ENCODE measurements around the gene CRY2. TPM values are rescaled to one million over a fixed set of nuclear protein-coding genes. Genes with fewer than 3 reads are reported as not detected.

The CRY2 gene
- total RNA-seq, 1 experiment from 2014 or later, result 10.3 TPM

GRCh38 chr11:45926536-45927331 lies 79.5 kb downstream of the CRY2 start:
- no peak for DNase-seq
- peaks cover 18% of the 10 kb centered on the region; the same call in 1 of the 2 replicates for H3K27me3 ChIP-seq
- H3K4me1 ChIP-seq, result peaks cover 6% of the 10 kb centered on the region; the same call in 1 of the 2 replicates

GRCh38 chr11:45927332-45927683 lies 80.0 kb downstream of the CRY2 start:
- H3K9me3 ChIP-seq (replicated peaks), result no peaks in the 10 kb centered on the region
- no peak for DNase-seq
- H3K27me3 ChIP-seq, result peaks cover 18% of the 10 kb centered on the region; the same call in 1 of the 2 replicates
- no peaks in the 10 kb centered on the region for H3K36me3 ChIP-seq
- no peak overlapping the region for H3K27ac ChIP-seq
- peaks cover 6% of the 10 kb centered on the region; the same call in 1 of the 2 replicates for H3K4me1 ChIP-seq
- H3K4me3 ChIP-seq, result no peak overlapping the region

More at GRCh38 chr11:45926536-45927331, 79.5 kb downstream of the CRY2 start:
- Histone ChIP-seq H3K4me3 (no peak overlapping the region), H3K27ac (no peak overlapping the region), H3K9me3 (replicated peaks) (no peaks in the 10 kb centered on the region), H3K36me3 (no peaks in the 10 kb centered on the region)

GRCh38 chr11:45927684-45928413 lies 80.6 kb downstream of the CRY2 start:
- no peak for DNase-seq
- Histone ChIP-seq H3K9me3 (replicated peaks) (no peaks in the 10 kb centered on the region), H3K36me3 (no peaks in the 10 kb centered on the region)

GRCh38 chr11:45928535-45929215 lies 81.4 kb downstream of the CRY2 start:
- no peaks in the 10 kb centered on the region for H3K9me3 ChIP-seq (replicated peaks)
- H3K4me1 ChIP-seq, result peaks cover 6% of the 10 kb centered on the region; the same call in 1 of the 2 replicates

More at GRCh38 chr11:45927684-45928413, 80.6 kb downstream of the CRY2 start:
- peaks cover 18% of the 10 kb centered on the region; the same call in 1 of the 2 replicates for H3K27me3 ChIP-seq
- H3K27ac ChIP-seq, result no peak overlapping the region
- no peak overlapping the region for H3K4me3 ChIP-seq
- H3K4me1 ChIP-seq, result peaks cover 6% of the 10 kb centered on the region; the same call in 1 of the 2 replicates

GRCh38 chr11:45929486-45930030 lies 82.3 kb downstream of the CRY2 start:
- no peaks in the 10 kb centered on the region for H3K36me3 ChIP-seq
- no peaks in the 10 kb centered on the region for H3K9me3 ChIP-seq (replicated peaks)
- DNase-seq, result no peak

More at GRCh38 chr11:45928535-45929215, 81.4 kb downstream of the CRY2 start:
- peaks cover 14% of the 10 kb centered on the region; the same call in 1 of the 2 replicates for H3K27me3 ChIP-seq
- H3K4me3 ChIP-seq, result no peak overlapping the region
- H3K27ac ChIP-seq, result no peak overlapping the region
- no peaks in the 10 kb centered on the region for H3K36me3 ChIP-seq
- DNase-seq, result no peak

GRCh38 chr11:45930031-45930794 lies 82.9 kb downstream of the CRY2 start:
- no peak overlapping the region for H3K4me3 ChIP-seq
- DNase-seq, result peak; percentile 50 to 52

More at GRCh38 chr11:45929486-45930030, 82.3 kb downstream of the CRY2 start:
- no peak overlapping the region for H3K27ac ChIP-seq
- no peak overlapping the region for H3K4me3 ChIP-seq
- H3K4me1 ChIP-seq, result peaks cover 6% of the 10 kb centered on the region; the same call in 1 of the 2 replicates
- H3K27me3 ChIP-seq, result peaks cover 11% of the 10 kb centered on the region; the same call in 1 of the 2 replicates

GRCh38 chr11:45930951-45931570 lies 83.8 kb downstream of the CRY2 start:
- Histone ChIP-seq H3K4me1 (peaks cover 6% of the 10 kb centered on the region; the same call in 1 of the 2 replicates), H3K27ac (no peak overlapping the region), H3K36me3 (no peaks in the 10 kb centered on the region; the same call in 1 of the 2 replicates), H3K9me3 (replicated peaks) (no peaks in the 10 kb centered on the region), H3K4me3 (no peak overlapping the region), H3K27me3 (no peaks in the 10 kb centered on the region; the same call in 1 of the 2 replicates)
- DNase-seq, result no peak

More at GRCh38 chr11:45930031-45930794, 82.9 kb downstream of the CRY2 start:
- no peaks in the 10 kb centered on the region for H3K36me3 ChIP-seq
- H3K9me3 ChIP-seq (replicated peaks), result no peaks in the 10 kb centered on the region
- peaks cover 6% of the 10 kb centered on the region; the same call in 1 of the 2 replicates for H3K4me1 ChIP-seq
- H3K27ac ChIP-seq, result no peak overlapping the region
- peaks cover 4% of the 10 kb centered on the region; the same call in 1 of the 2 replicates for H3K27me3 ChIP-seq

GRCh38 chr11:45931739-45932138 lies 84.5 kb downstream of the CRY2 start:
- no peak for DNase-seq
- Histone ChIP-seq H3K4me3 (no peak overlapping the region), H3K27me3 (no peaks in the 10 kb centered on the region), H3K36me3 (no peaks in the 10 kb centered on the region; the same call in 1 of the 2 replicates), H3K9me3 (replicated peaks) (no peaks in the 10 kb centered on the region), H3K27ac (no peak overlapping the region), H3K4me1 (peaks cover 6% of the 10 kb centered on the region; the same call in 1 of the 2 replicates)

- Histone ChIP-seq H3K27me3 (no peaks in the 10 kb centered on the region), H3K9me3 (replicated peaks) (no peaks in the 10 kb centered on the region), H3K27ac (no peak overlapping the region), H3K4me1 (peaks cover 6% of the 10 kb centered on the region; the same call in 1 of the 2 replicates), H3K36me3 (no peaks in the 10 kb centered on the region; the same call in 1 of the 2 replicates), H3K4me3 (no peak overlapping the region)
- DNase-seq, result no peak
Measured at GRCh38 chr11:45932217-45932616, 84.9 kb downstream of the CRY2 start.

Other genes starting within 250 kb of the CRY2 start
- gene CHST1, start 181.9 kb upstream of the CRY2 start, total RNA-seq (2014; rRNA removed; shearing (Covaris generic)), result not detected in 2 replicates
- 2.5 and 3.3 TPM in 2 replicates for gene SLC35C1, start 42.3 kb upstream of the CRY2 start, total RNA-seq (2014; rRNA removed; shearing (Covaris generic))
- 9.2 and 14.2 TPM in 2 replicates for gene MAPK8IP1, start 38.2 kb downstream of the CRY2 start, total RNA-seq (2014; rRNA removed; shearing (Covaris generic))
- gene FREY1, start 59.8 kb downstream of the CRY2 start, total RNA-seq (2014; rRNA removed; shearing (Covaris generic)), result 1.8 and 2.1 TPM in 2 replicates
- gene PEX16, start 70.4 kb downstream of the CRY2 start, total RNA-seq (2014; rRNA removed; shearing (Covaris generic)), result 10.7 and 11.0 TPM in 2 replicates
- gene LARGE2, start 75.2 kb downstream of the CRY2 start, total RNA-seq (2014; rRNA removed; shearing (Covaris generic)), result 0.06 TPM in 1 of 2 replicates, not detected in the other

Measured in SJCRH30 (cell line).